Measurements from ENCODE around the gene ALOXE3.

- no peak for TF ChIP-seq CTCF (IDR thresholded peaks at IDR 0.05)
- no peak for TF ChIP-seq EZH2phosphoT487 (IDR thresholded peaks at IDR 0.05)
- TF ChIP-seq EZH2 (IDR thresholded peaks at IDR 0.05) = no peak
Measured at GRCh38 chr17:8166731-8167130, 48.4 kb upstream of the ALOXE3 start.

Data from neural progenitor cell (in vitro differentiated cells).